GM12892 (cell line): ENCODE data around the gene FGF18.

ENCODE experiments used
- POLR2A ChIP-seq: IDR thresholded peaks from 2 replicates; pipeline ENCODE4 v1.6.1; 2011; ENCODE audit warnings: low read depth, low read length, control low read depth
- POLR2AphosphoS5 ChIP-seq: IDR thresholded peaks from 2 replicates; pipeline ENCODE4 v1.6.1; 2011; ENCODE audit warnings: low read depth, low read length, control low read depth
- TAF1 ChIP-seq: IDR thresholded peaks from 2 replicates; pipeline ENCODE4 v1.6.1; 2011; ENCODE audit warnings: low read depth, mild to moderate bottlenecking, control low read depth, low read length, borderline replicate concordance

- TF ChIP-seq POLR2A: no peak
- no peak for TF ChIP-seq TAF1
- TF ChIP-seq POLR2AphosphoS5: no peak
Observed at GRCh38 chr5:171415115-171415730, 4.2 kb upstream of the FGF18 start.
